ENCODE results near the gene NCOR1.

DNA sequence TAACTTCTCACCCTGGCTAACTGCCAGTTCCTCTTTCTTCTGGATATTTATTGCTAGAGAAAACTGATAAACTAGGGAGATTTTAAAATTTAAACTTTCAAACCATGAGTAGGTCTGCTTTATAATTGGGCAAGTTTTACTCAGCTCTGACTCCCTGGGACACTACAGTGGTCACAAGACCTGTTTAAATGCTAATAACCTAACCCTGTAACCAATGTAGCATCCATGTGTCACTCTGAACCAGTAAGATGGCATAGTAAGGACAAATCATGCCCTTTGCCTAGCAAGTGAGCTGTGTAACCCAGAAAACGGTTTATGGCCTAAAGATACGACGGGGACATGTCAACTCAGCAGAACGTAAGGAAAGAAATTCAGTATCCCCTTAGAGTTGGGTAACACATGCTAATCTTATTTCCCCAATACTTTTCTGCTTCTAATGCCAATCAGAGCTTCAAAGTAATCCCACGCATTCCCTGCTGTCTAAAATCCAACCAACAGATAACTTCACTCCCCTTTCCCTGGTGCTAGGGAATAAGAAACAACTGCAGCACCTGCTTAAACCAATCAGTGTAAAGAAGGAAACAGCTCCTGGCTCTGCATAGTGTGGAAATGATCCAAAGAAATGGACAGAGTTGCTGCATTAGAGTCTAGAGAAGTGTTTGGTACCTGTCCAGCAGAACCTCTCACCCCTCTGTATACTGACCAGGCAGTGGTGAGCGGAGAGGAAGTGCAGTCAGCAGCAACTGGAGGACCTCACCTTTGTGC is 85.7 kb downstream of the NCOR1 start:
- TF ChIP-seq SP1 (IDR thresholded peaks at IDR 0.05): no peak
- no peak for TF ChIP-seq FOXK2 (IDR thresholded peaks at IDR 0.05)
- TF ChIP-seq ZNF384 (IDR thresholded peaks at IDR 0.05): no peak
